ENCODE data around the gene CCL3. TPM values are rescaled to one million over a fixed set of nuclear protein-coding genes. Genes with fewer than 3 reads are reported as not detected.

The CCL3 gene
- total and polyA plus RNA-seq, 2 of the 4 experiments (the other 2 are of a cell fraction), result not detected

GRCh38 chr17:36095992-36096391, 6.0 kb upstream of the CCL3 start:
- ATAC-seq (ENCODE audit: low read depth), result no peak
- H2AK9ac ChIP-seq (replicated peaks; ENCODE audit: low read depth, low read length, poor library complexity), result no peak overlapping the region

More at GRCh38 chr17:36095992-36096391, 6.0 kb upstream of the CCL3 start:
- ChIA-PET POLR2A (ENCODE audit: unreplicated experiment) (no interaction called here), CTCF (no interaction called here)
- no peak overlapping the region for H3K4me2 ChIP-seq (ENCODE audit: low read depth, low read length)
- H2BK20ac ChIP-seq (ENCODE audit: low read depth, low read length), result no peak overlapping the region
- H4K91ac ChIP-seq (ENCODE audit: insufficient read depth, low read depth, low read length), result no peak overlapping the region
- H3K9ac ChIP-seq (ENCODE audit: low read depth, low read length), result no peak overlapping the region
- no peak overlapping the region for H3K23ac ChIP-seq (ENCODE audit: low read depth, low read length)
- no peak overlapping the region for H3K18ac ChIP-seq (ENCODE audit: low read depth, low read length)
- no peak overlapping the region for H2BK120ac ChIP-seq (ENCODE audit: low read depth, low read length)
- H4K20me1 ChIP-seq (ENCODE audit: insufficient read depth, low read length), result no peaks in the 10 kb centered on the region
- no peak overlapping the region for H4K8ac ChIP-seq (ENCODE audit: low read depth in 2 of 2, low read length in 2 of 2)
- H3K79me1 ChIP-seq (ENCODE audit: low read depth in 1 of 2, low read length in 2 of 2), result no peaks in the 10 kb centered on the region
- H3K4me3 ChIP-seq (ENCODE audit: insufficient read depth, low read depth, low read length), result no peak overlapping the region
- intact Hi-C loops (cut with micrococcal nuclease), result no loop called here
- H2AK5ac ChIP-seq (ENCODE audit: low read depth, low read length), result no peak overlapping the region
- no peaks in the 10 kb centered on the region for H3K4me1 ChIP-seq (ENCODE audit: control insufficient read depth, insufficient read depth, low read length)
- no peaks in the 10 kb centered on the region for H3K9me3 ChIP-seq (ENCODE audit: control insufficient read depth, insufficient read depth, low read length)
- no peak overlapping the region for H3K14ac ChIP-seq (replicated peaks; ENCODE audit: low read depth, low read length)
- H2BK15ac ChIP-seq (ENCODE audit: low read depth, low read length), result no peak overlapping the region
- no peaks in the 10 kb centered on the region for H3K9me1 ChIP-seq (ENCODE audit: insufficient read depth, low read length)
- no CpG with 5 or more reads among the region's 1 CpG for WGBS, 2 experiments (ENCODE audit: extremely low coverage in 2 of 2, insufficient read length in 1 of 2)
- BruUV-seq (replicated peaks), result no TSS peak
- H3K27me3 ChIP-seq (ENCODE audit: control insufficient read depth, insufficient read depth, low read length), result no peaks in the 10 kb centered on the region
- no peak overlapping the region for H2AFZ ChIP-seq (replicated peaks; ENCODE audit: low read length, poor library complexity)
- in situ Hi-C loops (cut with MboI; ENCODE audit: low sequenced_read_pairs), result no loop called here
- H4K5ac ChIP-seq (ENCODE audit: low read depth, low read length), result no peak overlapping the region
- no peaks in the 10 kb centered on the region for H3K36me3 ChIP-seq (ENCODE audit: control insufficient read depth, insufficient read depth, low read length)
- no peak overlapping the region for H2BK5ac ChIP-seq (ENCODE audit: low read depth, low read length, poor library complexity, severe bottlenecking)
- H3K56ac ChIP-seq (ENCODE audit: extremely low read depth, insufficient read depth, low read length), result no peak overlapping the region
- H3K4ac ChIP-seq (ENCODE audit: low read depth, low read length), result no peak overlapping the region
- TF ChIP-seq RCOR1 (IDR thresholded peaks at IDR 0.05; ENCODE audit: insufficient replicate concordance, low read length), result no peak
- no peak for TF ChIP-seq CTCF (conservative IDR thresholded peaks at IDR 0.05; ENCODE audit: low read depth, low read length)
- no peak for TF ChIP-seq FOS (IDR thresholded peaks at IDR 0.05; ENCODE audit: low read depth, low read length)
- no peak for TF ChIP-seq POLR2A (IDR thresholded peaks at IDR 0.05; ENCODE audit: low read depth, low read length)
- TF ChIP-seq USF2 (IDR thresholded peaks at IDR 0.05; ENCODE audit: low read depth, low read length), result no peak
- no peak for TF ChIP-seq SMC3 (IDR thresholded peaks at IDR 0.05; ENCODE audit: low read depth, low read length)
- no peak for TF ChIP-seq BHLHE40 (IDR thresholded peaks at IDR 0.05; ENCODE audit: low read depth, low read length)
- no peak for TF ChIP-seq MAFK (IDR thresholded peaks at IDR 0.05; ENCODE audit: low read depth, low read length)
- no peak for TF ChIP-seq RAD21 (IDR thresholded peaks at IDR 0.05; ENCODE audit: low read length)
- no peak for TF ChIP-seq CHD1 (IDR thresholded peaks at IDR 0.05; ENCODE audit: low read depth, low read length)
- TF ChIP-seq MAZ (IDR thresholded peaks at IDR 0.05; ENCODE audit: borderline replicate concordance, low read depth, low read length), result no peak
- no peak for TF ChIP-seq ELK1 (IDR thresholded peaks at IDR 0.05; ENCODE audit: borderline replicate concordance, low read depth, low read length)
- TF ChIP-seq CEBPB (IDR thresholded peaks at IDR 0.05; ENCODE audit: low read depth, low read length), result no peak
- TF ChIP-seq RFX5 (IDR thresholded peaks at IDR 0.05; ENCODE audit: low read depth, low read length), result no peak
- TF ChIP-seq MXI1 (IDR thresholded peaks at IDR 0.05; ENCODE audit: borderline replicate concordance, low read depth, low read length), result no peak
- TF ChIP-seq NFE2L2 (IDR thresholded peaks at IDR 0.05; ENCODE audit: low read depth, low read length), result no peak
- DNase-seq, result no peak
- no peak overlapping the region for H3K27ac ChIP-seq (ENCODE audit: insufficient read depth, low read length)
- dilution Hi-C loops (cut with HindIII; ENCODE audit: low sequenced_read_pairs, unreplicated experiment), result no loop called here
